ENCODE measurements around the gene CCDC85A.

- no peak for TF ChIP-seq CTCF (IDR thresholded peaks at IDR 0.05; ENCODE audit: poor library complexity)
- TF ChIP-seq EZH2 (IDR thresholded peaks at IDR 0.05; ENCODE audit: borderline replicate concordance): no peak
- TF ChIP-seq EZH2phosphoT487 (IDR thresholded peaks at IDR 0.05; ENCODE audit: low read depth, severe bottlenecking, unreplicated experiment): no peak
Measured at GRCh38 chr2:56335101-56335500, 151.3 kb downstream of the CCDC85A start.
